Effector memory CD8-positive, alpha-beta T cell (primary cell): ENCODE results near the gene SRRM5.
A peak's percentile ranks its signal among the peaks of the same experiment; 100 is the strongest.

Experiments
- ATAC-seq: fragments of 150-1000 bp; cut with Tn5 transposase; replicated peaks from 2 replicates; pipeline ENCODE4 v1.10.0; 2021; ENCODE audit warnings: mild to moderate bottlenecking, moderate library complexity
- DNase-seq, 3 experiments: peaks; one replicate each; pipeline ENCODE4 v3.0.0; 2021
- H3K27ac Mint-ChIP-seq, 2 donors: one replicate each; pipeline ENCODE4 v1.8.0; 2022; ENCODE audit warnings: mild to moderate bottlenecking in 2 of 2, mixed read lengths in 2 of 2, moderate library complexity in 2 of 2
- H3K27me3 Mint-ChIP-seq, 2 donors: one replicate each; pipeline ENCODE4 v1.8.0; 2022; ENCODE audit warnings: mixed read lengths in 2 of 2
- H3K36me3 Mint-ChIP-seq: one replicate; pipeline ENCODE4 v1.8.0; 2022; ENCODE audit warnings: mild to moderate bottlenecking, moderate library complexity, mixed read lengths; ENCODE audit not compliant: insufficient read depth
- H3K4me1 Mint-ChIP-seq, 2 donors: one replicate each; pipeline ENCODE4 v1.8.0; 2022; ENCODE audit warnings: low read depth in 2 of 2, mixed read lengths in 2 of 2
- H3K4me3 Mint-ChIP-seq, 2 donors: one replicate each; pipeline ENCODE4 v1.8.0; 2022; ENCODE audit warnings: mild to moderate bottlenecking in 2 of 2, mixed read lengths in 2 of 2, moderate library complexity in 2 of 2
- H3K9me3 Mint-ChIP-seq, 2 donors: one replicate each; pipeline ENCODE4 v1.8.0; 2022; ENCODE audit warnings: mixed read lengths in 2 of 2

The SRRM5 gene

DNA sequence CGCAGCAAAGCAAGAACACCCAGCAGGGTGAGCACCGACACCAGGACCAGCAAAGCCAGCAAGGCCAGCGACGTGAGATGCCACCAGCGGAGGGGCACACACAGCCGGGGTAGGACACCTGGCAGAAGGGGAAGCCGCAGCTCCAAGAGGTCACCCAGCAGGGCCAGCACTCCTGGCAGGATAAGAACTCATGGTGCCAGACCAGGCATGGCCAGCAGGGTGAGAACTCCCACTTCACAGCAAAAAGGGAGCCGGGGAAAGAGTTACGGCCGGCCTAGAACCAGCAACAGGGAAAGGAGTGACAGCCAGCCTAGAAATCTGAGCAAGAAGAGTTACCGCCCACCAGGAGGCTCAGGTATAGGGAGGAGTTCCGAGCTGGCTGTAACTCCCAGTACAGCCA, 486 bp downstream of the SRRM5 start:
- no peaks in the 10 kb centered on the region for H3K27me3 Mint-ChIP-seq
- H3K4me3 Mint-ChIP-seq, result no peak overlapping the region
- ATAC-seq, result no peak
- peaks cover 18% of the 10 kb centered on the region for H3K36me3 Mint-ChIP-seq
- DNase-seq, result no peak
- H3K4me1 Mint-ChIP-seq, result peaks cover 19 to 30% of the 10 kb centered on the region in 2 donors
- peak overlapping the region; percentile 76 to 86 for H3K27ac Mint-ChIP-seq
- no peaks in the 10 kb centered on the region for H3K9me3 Mint-ChIP-seq

DNA sequence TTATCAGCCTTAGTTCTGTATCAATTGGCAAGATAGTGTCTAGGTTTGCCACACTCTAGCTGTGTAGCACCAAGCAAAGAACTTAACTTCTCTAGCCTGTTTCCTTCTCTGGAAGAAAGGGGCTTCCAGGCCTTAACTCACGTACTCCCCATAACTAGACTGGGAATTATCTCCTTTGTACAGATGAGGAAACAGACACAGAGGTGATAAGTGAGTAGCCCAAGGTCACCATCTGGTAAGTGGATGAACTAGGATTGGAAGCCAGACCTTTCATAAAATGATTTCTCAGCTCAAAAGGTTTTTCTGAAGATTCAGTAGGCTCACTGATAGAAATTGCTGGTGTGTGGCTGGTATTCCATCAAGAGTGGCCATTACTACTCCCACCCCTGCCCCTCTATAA, 4.4 kb downstream of the SRRM5 start:
- Mint-ChIP-seq H3K27me3 (no peaks in the 10 kb centered on the region), H3K27ac (peak overlapping the region in 1 of 2 donors; percentile 70), H3K4me1 (peaks cover 36 to 43% of the 10 kb centered on the region in 2 donors), H3K4me3 (no peak overlapping the region), H3K9me3 (no peaks in the 10 kb centered on the region), H3K36me3 (peaks cover 12% of the 10 kb centered on the region)
- ATAC-seq, result no peak
- DNase-seq, result no peak

GRCh38 chr19:43616954-43617353, 5.1 kb downstream of the SRRM5 start:
- Mint-ChIP-seq H3K4me1 (peaks cover 34 to 38% of the 10 kb centered on the region in 2 donors), H3K9me3 (no peaks in the 10 kb centered on the region), H3K36me3 (peaks cover 12% of the 10 kb centered on the region), H3K27ac (peak overlapping the region in 1 of 2 donors; percentile 70), H3K4me3 (no peak overlapping the region), H3K27me3 (no peaks in the 10 kb centered on the region)
- DNase-seq, result no peak
- no peak for ATAC-seq

DNA sequence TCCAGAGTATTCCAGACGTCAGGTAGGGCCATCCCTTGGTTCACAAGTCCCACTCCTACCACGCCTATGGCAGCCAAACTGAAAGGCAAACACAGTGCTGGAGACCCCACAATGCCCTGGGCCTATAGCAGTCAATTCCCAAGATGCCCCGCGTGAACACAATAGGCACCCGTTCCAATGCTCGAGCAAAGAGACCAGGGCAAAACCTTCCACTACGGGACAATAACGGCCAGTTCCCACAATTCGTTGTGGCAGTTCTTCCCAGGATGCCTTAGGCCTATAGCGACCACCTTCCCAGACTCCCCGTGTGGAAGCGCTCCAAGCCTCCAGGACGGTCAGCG, 7.0 kb downstream of the SRRM5 start:
- no peaks in the 10 kb centered on the region for H3K27me3 Mint-ChIP-seq
- peak in 1 of 3 experiments; percentile 14 for DNase-seq

GRCh38 chr19:43619262-43620060, 7.6 kb downstream of the SRRM5 start, which contains the start of gene ZNF428:
Gene ZNF428 (minus strand): TSS chr19:43619629. CDS start chr19:43614304, 5,325 bp downstream.
- peaks cover 23 to 26% of the 10 kb centered on the region in 2 donors for H3K4me1 Mint-ChIP-seq
- ATAC-seq (peak; percentile 86), DNase-seq (peak; percentile 75 to 84 (median 79))
- H3K9me3 Mint-ChIP-seq, result no peaks in the 10 kb centered on the region
- no peaks in the 10 kb centered on the region for H3K27me3 Mint-ChIP-seq
- peak within 1 kb of the TSS; percentile 94 to 95 for H3K27ac Mint-ChIP-seq
- H3K4me3 Mint-ChIP-seq, result peak within 1 kb of the TSS; percentile 98
- H3K36me3 Mint-ChIP-seq, result peaks cover 4% of the 10 kb centered on the region

More for the DNA sequence above, 7.0 kb downstream of the SRRM5 start:
- H3K36me3 Mint-ChIP-seq, result peaks cover 1% of the 10 kb centered on the region
- H3K4me3 Mint-ChIP-seq, result peak overlapping the region; percentile 98
- peak overlapping the region; percentile 94 to 95 for H3K27ac Mint-ChIP-seq
- no peaks in the 10 kb centered on the region for H3K9me3 Mint-ChIP-seq
- peaks cover 28 to 30% of the 10 kb centered on the region in 2 donors for H3K4me1 Mint-ChIP-seq
- ATAC-seq, result peak; percentile 21

DNA sequence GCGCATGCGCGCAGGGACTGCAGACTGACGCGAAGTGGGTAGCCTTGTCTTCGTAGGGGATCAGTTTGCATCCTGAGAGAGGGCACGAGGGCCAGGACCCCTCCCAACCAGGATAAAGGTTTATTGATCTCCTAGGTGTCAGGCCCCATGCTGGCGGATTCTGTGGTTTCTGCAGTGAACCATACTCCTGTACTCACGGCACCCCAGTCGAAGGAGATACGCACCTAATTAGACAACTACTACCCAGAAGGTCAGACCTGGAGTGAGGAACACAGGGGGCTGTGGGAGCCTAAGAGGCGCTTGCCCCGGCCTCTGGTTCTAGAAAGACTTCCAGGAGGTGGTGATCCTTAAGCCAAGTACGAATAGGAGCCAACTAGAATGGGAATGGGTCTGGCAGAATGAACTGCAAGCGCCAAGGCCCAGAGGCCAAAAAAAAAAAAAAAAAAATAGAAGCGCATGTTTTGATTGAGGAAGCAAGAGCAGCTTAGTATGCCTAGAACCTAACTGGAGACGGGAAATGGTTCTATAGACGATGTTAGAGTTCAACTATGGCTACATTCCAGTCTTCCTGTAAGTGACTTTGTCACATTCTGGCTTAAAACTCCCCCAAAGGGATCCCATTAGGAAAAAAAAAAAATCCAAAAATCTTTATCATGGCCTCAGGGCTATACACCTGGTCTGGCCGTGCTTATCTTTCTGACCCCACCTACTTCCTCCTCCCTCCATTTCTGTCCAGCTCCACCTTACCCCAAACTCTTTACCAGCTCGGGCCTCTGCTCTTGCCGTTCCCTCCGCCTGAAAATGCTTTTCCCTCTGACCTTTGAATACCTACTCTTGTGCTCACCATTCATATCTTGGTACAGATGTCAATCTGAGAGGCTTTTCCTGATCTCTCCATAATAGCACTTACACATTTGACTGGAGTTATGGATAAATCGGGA, 8.4 kb downstream of the SRRM5 start:
- peak overlapping the region; percentile 98 for H3K4me3 Mint-ChIP-seq
- H3K27me3 Mint-ChIP-seq, result no peaks in the 10 kb centered on the region
- peak in 2 of 3 experiments; percentile 73 for DNase-seq
- peak overlapping the region; percentile 94 to 95 for H3K27ac Mint-ChIP-seq
- no peak for ATAC-seq
- H3K4me1 Mint-ChIP-seq, result peaks cover 20 to 26% of the 10 kb centered on the region in 2 donors
- no peaks in the 10 kb centered on the region for H3K9me3 Mint-ChIP-seq
- peaks cover 4% of the 10 kb centered on the region for H3K36me3 Mint-ChIP-seq

DNA sequence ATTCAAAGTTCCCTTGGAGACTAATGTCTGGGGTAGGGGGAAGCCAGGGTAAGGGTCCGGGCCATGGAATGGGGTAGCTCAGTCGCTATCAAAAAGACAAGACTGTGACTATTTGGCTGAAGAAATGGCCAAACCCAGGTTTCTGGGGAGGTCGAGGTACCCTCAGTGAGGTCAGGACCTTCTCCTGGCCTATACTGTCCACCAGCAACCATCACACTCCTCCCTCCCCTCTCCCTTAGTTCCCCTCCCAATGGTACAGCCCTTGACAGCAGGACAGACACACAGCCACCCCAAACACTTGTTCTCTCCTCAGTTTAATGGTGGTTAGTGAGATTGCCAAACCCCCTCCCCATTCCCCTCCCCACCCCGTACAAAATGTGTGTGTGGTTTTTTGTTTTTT, 10.2 kb downstream of the SRRM5 start:
- H3K27ac Mint-ChIP-seq, result no peak overlapping the region
- H3K36me3 Mint-ChIP-seq, result peaks cover 4% of the 10 kb centered on the region
- ATAC-seq, result no peak
- peaks cover 20 to 22% of the 10 kb centered on the region in 2 donors for H3K4me1 Mint-ChIP-seq
- DNase-seq, result no peak
- peaks cover 9 to 10% of the 10 kb centered on the region in 2 donors for H3K27me3 Mint-ChIP-seq
- no peak overlapping the region for H3K4me3 Mint-ChIP-seq
- no peaks in the 10 kb centered on the region for H3K9me3 Mint-ChIP-seq

DNA sequence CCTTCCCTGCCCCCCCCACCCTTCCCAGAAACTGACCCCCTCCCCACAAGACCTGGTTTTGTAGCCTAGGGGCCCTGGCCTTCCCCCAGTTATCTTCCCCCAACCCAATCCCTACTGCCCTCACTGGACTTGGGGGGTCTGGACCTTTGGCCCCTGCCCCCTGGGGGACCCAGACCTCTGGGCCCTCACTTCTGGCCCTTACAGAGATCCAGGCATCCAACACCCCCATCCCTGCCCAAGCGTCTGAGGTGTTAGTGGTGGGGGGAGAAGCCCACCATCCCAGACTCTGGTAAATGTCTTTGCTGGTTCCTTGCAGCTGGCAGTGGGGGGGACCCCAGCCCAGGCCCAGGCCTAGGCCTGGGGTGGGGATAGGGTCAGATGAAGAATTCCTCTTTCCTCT, 11.1 kb downstream of the SRRM5 start:
- ATAC-seq (no peak), DNase-seq (no peak)
- no peak overlapping the region for H3K4me3 Mint-ChIP-seq
- no peak overlapping the region for H3K27ac Mint-ChIP-seq
- no peaks in the 10 kb centered on the region for H3K9me3 Mint-ChIP-seq
- H3K36me3 Mint-ChIP-seq, result peaks cover 4% of the 10 kb centered on the region
- H3K27me3 Mint-ChIP-seq, result peaks cover 9 to 18% of the 10 kb centered on the region in 2 donors
- H3K4me1 Mint-ChIP-seq, result peaks cover 20 to 22% of the 10 kb centered on the region in 2 donors

- no peak for ATAC-seq
- Mint-ChIP-seq H3K27me3 (peaks cover 9 to 18% of the 10 kb centered on the region in 2 donors), H3K4me1 (peaks cover 16 to 18% of the 10 kb centered on the region in 2 donors), H3K9me3 (no peaks in the 10 kb centered on the region), H3K27ac (no peak overlapping the region), H3K4me3 (no peak overlapping the region), H3K36me3 (peaks cover 4% of the 10 kb centered on the region)
- no peak for DNase-seq
Observed at GRCh38 chr19:43623889-43624670, 12.2 kb downstream of the SRRM5 start.

GRCh38 chr19:43624933-43625332, 13.0 kb downstream of the SRRM5 start:
- no peak overlapping the region for H3K27ac Mint-ChIP-seq
- H3K9me3 Mint-ChIP-seq, result no peaks in the 10 kb centered on the region
- peaks cover 9 to 18% of the 10 kb centered on the region in 2 donors for H3K27me3 Mint-ChIP-seq
- DNase-seq, result peak; percentile 81 to 85 (median 81)
- peaks cover 4% of the 10 kb centered on the region for H3K36me3 Mint-ChIP-seq
- peak overlapping the region; percentile 20 to 40 for H3K4me3 Mint-ChIP-seq
- peak; percentile 91 for ATAC-seq
- H3K4me1 Mint-ChIP-seq, result peaks cover 10 to 13% of the 10 kb centered on the region in 2 donors

- Mint-ChIP-seq H3K36me3 (peaks cover 4% of the 10 kb centered on the region), H3K4me1 (peaks cover 0 to 5% of the 10 kb centered on the region in 2 donors), H3K9me3 (no peaks in the 10 kb centered on the region), H3K27ac (peak overlapping the region in 1 of 2 donors; percentile 23), H3K4me3 (no peak overlapping the region), H3K27me3 (peaks cover 9 to 18% of the 10 kb centered on the region in 2 donors)
- DNase-seq (no peak), ATAC-seq (no peak)
Observed at GRCh38 chr19:43625918-43626579, 14.2 kb downstream of the SRRM5 start.

- Mint-ChIP-seq H3K36me3 (peaks cover 4% of the 10 kb centered on the region), H3K27ac (peak overlapping the region in 1 of 2 donors; percentile 58), H3K4me3 (no peak overlapping the region), H3K9me3 (no peaks in the 10 kb centered on the region), H3K27me3 (peaks cover 9 to 24% of the 10 kb centered on the region in 2 donors), H3K4me1 (peaks cover 0 to 5% of the 10 kb centered on the region in 2 donors)
- DNase-seq (no peak), ATAC-seq (no peak)
Observed at GRCh38 chr19:43626838-43627237, 14.9 kb downstream of the SRRM5 start.
